ENCODE measurements around the gene UQCRHL. TPM values are rescaled to one million over a fixed set of nuclear protein-coding genes. Genes with fewer than 3 reads are reported as not detected.

The UQCRHL gene
- total and polyA plus RNA-seq, 2 donors, result 4.0 to 9.0 TPM

- WGBS, result 91% methylated on average over 20 of the region's 20 CpGs
- H3K4me1 ChIP-seq (ENCODE audit: control insufficient read depth in 2 of 2, insufficient read depth in 2 of 2, low read length in 2 of 2), result no peaks in the 10 kb centered on the region
- no peak overlapping the region for H3K4me3 ChIP-seq (ENCODE audit: low read length in 2 of 2)
- no peaks in the 10 kb centered on the region for H3K36me3 ChIP-seq (ENCODE audit: control insufficient read depth in 2 of 2, insufficient read depth in 2 of 2, low read length in 1 of 2)
- no peak overlapping the region for H3K27ac ChIP-seq (ENCODE audit: low read depth in 1 of 2, low read length in 1 of 2)
- DNase-seq (ENCODE audit: low read depth in 6 of 9, low spot score in 9 of 9), result no peak
- peaks cover 0 to 1% of the 10 kb centered on the region in 2 donors for H3K9me3 ChIP-seq (ENCODE audit: control insufficient read depth in 2 of 2, insufficient read depth in 1 of 2, low read length in 1 of 2)
- peaks cover 10 to 30% of the 10 kb centered on the region in 2 donors for H3K27me3 ChIP-seq (ENCODE audit: control insufficient read depth in 2 of 2, insufficient read depth in 1 of 2, low read length in 1 of 2)
Observed at GRCh38 chr1:15765495-15766194, 41.8 kb downstream of the UQCRHL start.

DNA sequence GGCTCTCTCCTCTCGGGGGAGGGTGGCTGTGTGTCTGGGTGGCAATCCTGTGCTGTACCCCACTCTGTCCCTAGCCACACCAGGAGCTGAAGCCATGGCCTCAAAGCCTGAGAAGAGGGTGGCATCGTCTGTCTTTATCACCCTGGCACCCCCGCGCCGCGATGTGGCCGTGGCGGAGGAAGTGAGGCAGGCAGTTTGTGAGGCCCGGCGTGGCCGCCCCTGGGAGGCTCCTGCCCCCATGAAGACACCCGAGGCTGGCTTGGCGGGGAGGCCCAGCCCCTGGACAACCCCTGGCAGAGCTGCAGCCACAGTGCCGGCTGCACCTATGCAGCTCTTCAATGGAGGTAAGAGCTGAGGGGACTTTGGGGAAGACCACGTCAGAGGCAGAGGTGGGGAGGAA is 42.6 kb downstream of the UQCRHL start:
- Histone ChIP-seq H3K27ac (ENCODE audit: low read depth in 1 of 2, low read length in 1 of 2) (no peak overlapping the region), H3K36me3 (ENCODE audit: control insufficient read depth in 2 of 2, insufficient read depth in 2 of 2, low read length in 1 of 2) (no peaks in the 10 kb centered on the region), H3K4me1 (ENCODE audit: control insufficient read depth in 2 of 2, insufficient read depth in 2 of 2, low read length in 2 of 2) (no peaks in the 10 kb centered on the region), H3K27me3 (ENCODE audit: control insufficient read depth in 2 of 2, insufficient read depth in 1 of 2, low read length in 1 of 2) (peaks cover 15 to 38% of the 10 kb centered on the region in 2 donors), H3K9me3 (ENCODE audit: control insufficient read depth in 2 of 2, insufficient read depth in 1 of 2, low read length in 1 of 2) (peaks cover 0 to 2% of the 10 kb centered on the region in 2 donors), H3K4me3 (ENCODE audit: low read length in 2 of 2) (no peak overlapping the region)
- no peak for DNase-seq (ENCODE audit: low read depth in 6 of 9, low spot score in 9 of 9)
- 85% methylated on average over 15 of the region's 15 CpGs for WGBS

DNA sequence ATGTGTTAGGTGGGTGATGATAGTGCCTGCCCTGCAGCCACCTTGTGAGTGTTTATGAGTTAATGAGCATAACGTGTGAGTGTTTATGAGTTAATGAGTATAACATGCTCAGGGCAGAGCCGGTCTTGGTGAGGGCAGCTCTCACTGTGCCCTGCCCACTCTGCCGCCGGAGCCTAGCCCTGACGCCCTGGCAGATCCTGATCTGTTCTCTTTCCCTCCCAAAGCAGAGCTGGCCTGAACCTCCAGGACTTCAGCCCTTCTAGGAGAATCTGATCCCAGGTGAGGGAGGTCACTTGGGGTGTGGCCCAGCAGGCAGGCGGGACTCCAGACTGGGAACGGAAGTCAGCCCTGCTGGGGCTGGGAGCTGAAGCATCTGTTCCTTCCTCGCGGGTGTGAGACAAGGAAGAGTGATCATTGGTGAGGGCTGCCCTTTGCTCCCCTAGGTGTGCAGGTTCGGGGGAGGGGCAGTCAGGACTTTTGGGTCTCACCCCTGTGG is 43.1 kb downstream of the UQCRHL start:
- Histone ChIP-seq H3K4me3 (ENCODE audit: low read length in 2 of 2) (no peak overlapping the region), H3K27me3 (ENCODE audit: control insufficient read depth in 2 of 2, insufficient read depth in 1 of 2, low read length in 1 of 2) (peaks cover 21 to 43% of the 10 kb centered on the region in 2 donors), H3K4me1 (ENCODE audit: control insufficient read depth in 2 of 2, insufficient read depth in 2 of 2, low read length in 2 of 2) (peaks cover 0 to 3% of the 10 kb centered on the region in 2 donors), H3K9me3 (ENCODE audit: control insufficient read depth in 2 of 2, insufficient read depth in 1 of 2, low read length in 1 of 2) (peaks cover 0 to 2% of the 10 kb centered on the region in 2 donors), H3K36me3 (ENCODE audit: control insufficient read depth in 2 of 2, insufficient read depth in 2 of 2, low read length in 1 of 2) (no peaks in the 10 kb centered on the region), H3K27ac (ENCODE audit: low read depth in 1 of 2, low read length in 1 of 2) (no peak overlapping the region)
- WGBS, result 86% methylated on average over 10 of the region's 10 CpGs
- DNase-seq (ENCODE audit: low read depth in 6 of 9, low spot score in 9 of 9), result no peak

DNA sequence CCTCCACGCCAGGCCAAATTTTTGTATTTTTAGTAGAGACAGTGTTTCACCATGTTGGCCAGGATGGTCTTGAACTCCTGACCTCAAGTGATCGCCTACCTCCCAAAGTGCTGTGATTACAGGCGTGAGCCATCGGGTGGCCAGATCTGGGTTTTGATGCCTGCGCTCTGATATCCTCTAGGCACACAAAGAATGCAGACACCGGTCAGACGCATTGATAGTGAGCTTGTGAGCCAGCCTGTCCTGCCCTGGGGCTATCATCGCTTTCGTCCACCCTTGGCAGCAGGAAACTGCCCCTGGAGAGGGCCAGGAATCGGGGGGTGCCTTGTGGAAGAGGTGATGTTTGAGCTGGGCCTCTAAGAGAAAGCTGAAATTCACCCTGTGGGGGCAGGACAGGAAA is 44.9 kb downstream of the UQCRHL start:
- DNase-seq (ENCODE audit: low read depth in 6 of 9, low spot score in 9 of 9), result no peak
- Histone ChIP-seq H3K4me1 (ENCODE audit: control insufficient read depth in 2 of 2, insufficient read depth in 2 of 2, low read length in 2 of 2) (peaks cover 3 to 5% of the 10 kb centered on the region in 2 donors), H3K27ac (ENCODE audit: low read depth in 1 of 2, low read length in 1 of 2) (no peak overlapping the region), H3K4me3 (ENCODE audit: low read length in 2 of 2) (no peak overlapping the region), H3K9me3 (ENCODE audit: control insufficient read depth in 2 of 2, insufficient read depth in 1 of 2, low read length in 1 of 2) (peaks cover 0 to 2% of the 10 kb centered on the region in 2 donors), H3K27me3 (ENCODE audit: control insufficient read depth in 2 of 2, insufficient read depth in 1 of 2, low read length in 1 of 2) (peaks cover 37 to 59% of the 10 kb centered on the region in 2 donors), H3K36me3 (ENCODE audit: control insufficient read depth in 2 of 2, insufficient read depth in 2 of 2, low read length in 1 of 2) (no peaks in the 10 kb centered on the region)
- 79% methylated on average over 10 of the region's 10 CpGs for WGBS

- H3K4me3 ChIP-seq (ENCODE audit: low read length in 2 of 2), result no peak overlapping the region
- DNase-seq (ENCODE audit: low read depth in 6 of 9, low spot score in 9 of 9), result no peak
- H3K27ac ChIP-seq (ENCODE audit: low read depth in 1 of 2, low read length in 1 of 2), result no peak overlapping the region
- peaks cover 4 to 8% of the 10 kb centered on the region in 2 donors for H3K4me1 ChIP-seq (ENCODE audit: control insufficient read depth in 2 of 2, insufficient read depth in 2 of 2, low read length in 2 of 2)
- peaks cover 43 to 69% of the 10 kb centered on the region in 2 donors for H3K27me3 ChIP-seq (ENCODE audit: control insufficient read depth in 2 of 2, insufficient read depth in 1 of 2, low read length in 1 of 2)
- 73% methylated on average over 8 of the region's 8 CpGs for WGBS
- H3K9me3 ChIP-seq (ENCODE audit: control insufficient read depth in 2 of 2, insufficient read depth in 1 of 2, low read length in 1 of 2), result peaks cover 0 to 2% of the 10 kb centered on the region in 2 donors
- no peaks in the 10 kb centered on the region for H3K36me3 ChIP-seq (ENCODE audit: control insufficient read depth in 2 of 2, insufficient read depth in 2 of 2, low read length in 1 of 2)
Observed at GRCh38 chr1:15761366-15762128, 45.9 kb downstream of the UQCRHL start.

- peaks cover 8 to 13% of the 10 kb centered on the region in 2 donors for H3K4me1 ChIP-seq (ENCODE audit: control insufficient read depth in 2 of 2, insufficient read depth in 2 of 2, low read length in 2 of 2)
- no peak overlapping the region for H3K27ac ChIP-seq (ENCODE audit: low read depth in 1 of 2, low read length in 1 of 2)
Observed at GRCh38 chr1:15760520-15761211, 46.8 kb downstream of the UQCRHL start.

GRCh38 chr1:15758953-15759661 is 48.3 kb downstream of the UQCRHL start:
- Histone ChIP-seq H3K36me3 (ENCODE audit: control insufficient read depth in 2 of 2, insufficient read depth in 2 of 2, low read length in 1 of 2) (no peaks in the 10 kb centered on the region), H3K27ac (ENCODE audit: low read depth in 1 of 2, low read length in 1 of 2) (no peak overlapping the region), H3K4me1 (ENCODE audit: control insufficient read depth in 2 of 2, insufficient read depth in 2 of 2, low read length in 2 of 2) (peaks cover 8 to 13% of the 10 kb centered on the region in 2 donors), H3K4me3 (ENCODE audit: low read length in 2 of 2) (peak overlapping the region in 1 of 2 donors; percentile 47), H3K9me3 (ENCODE audit: control insufficient read depth in 2 of 2, insufficient read depth in 1 of 2, low read length in 1 of 2) (peaks cover 0 to 2% of the 10 kb centered on the region in 2 donors), H3K27me3 (ENCODE audit: control insufficient read depth in 2 of 2, insufficient read depth in 1 of 2, low read length in 1 of 2) (peaks cover 48 to 77% of the 10 kb centered on the region in 2 donors)
- DNase-seq (ENCODE audit: low read depth in 6 of 9, low spot score in 9 of 9), result no peak
- 4% methylated on average over 58 of the region's 58 CpGs for WGBS

More at GRCh38 chr1:15760520-15761211, 46.8 kb downstream of the UQCRHL start:
- WGBS, result 60% methylated on average over 12 of the region's 12 CpGs
- Histone ChIP-seq H3K27me3 (ENCODE audit: control insufficient read depth in 2 of 2, insufficient read depth in 1 of 2, low read length in 1 of 2) (peaks cover 48 to 78% of the 10 kb centered on the region in 2 donors), H3K4me3 (ENCODE audit: low read length in 2 of 2) (no peak overlapping the region), H3K36me3 (ENCODE audit: control insufficient read depth in 2 of 2, insufficient read depth in 2 of 2, low read length in 1 of 2) (no peaks in the 10 kb centered on the region), H3K9me3 (ENCODE audit: control insufficient read depth in 2 of 2, insufficient read depth in 1 of 2, low read length in 1 of 2) (peaks cover 0 to 2% of the 10 kb centered on the region in 2 donors)
- no peak for DNase-seq (ENCODE audit: low read depth in 6 of 9, low spot score in 9 of 9)

DNA sequence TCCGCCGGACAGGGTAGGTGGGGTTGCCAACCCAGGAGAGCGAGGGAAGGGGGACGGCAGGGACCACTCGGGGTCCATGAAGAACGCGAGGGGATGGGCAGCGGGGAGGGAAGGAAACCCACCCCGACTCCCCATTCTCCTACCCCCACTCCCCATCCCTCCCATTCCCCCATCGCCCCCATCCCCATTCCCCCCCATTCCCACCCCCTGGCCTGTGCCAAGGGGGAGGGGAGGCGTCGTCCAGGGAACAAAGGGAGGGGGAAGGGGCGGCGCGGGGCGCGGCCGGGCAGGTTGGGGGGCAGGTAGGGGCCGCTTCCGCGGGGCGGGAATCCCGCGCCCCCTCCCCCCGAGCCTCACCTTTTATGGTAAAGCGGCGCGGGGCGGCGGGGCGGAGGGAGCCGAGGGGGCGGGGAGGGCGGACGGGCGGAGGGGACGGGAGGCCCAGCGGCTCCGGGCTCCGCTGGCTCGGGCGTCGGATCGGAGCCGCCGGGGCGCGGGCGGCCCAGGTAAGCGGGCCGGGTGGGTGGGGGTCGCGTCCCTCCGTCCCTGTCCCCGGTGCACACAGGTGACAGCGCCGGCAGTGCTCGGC is 49.0 kb downstream of the UQCRHL start, which contains the start of gene FBLIM1:
Gene FBLIM1 (plus strand): TSS at position 453 of the 589 bp plus-strand sequence. CDS start 6,189 bp downstream, outside the sequence.
- no peak within 1 kb of the TSS for H3K27ac ChIP-seq (ENCODE audit: low read depth in 1 of 2, low read length in 1 of 2)
- H3K4me3 ChIP-seq (ENCODE audit: low read length in 2 of 2), result peak within 1 kb of the TSS in 1 of 2 donors; percentile 47
- no peak for DNase-seq (ENCODE audit: low read depth in 6 of 9, low spot score in 9 of 9)
- no peaks in the 10 kb centered on the region for H3K36me3 ChIP-seq (ENCODE audit: control insufficient read depth in 2 of 2, insufficient read depth in 2 of 2, low read length in 1 of 2)
- WGBS, result 3% methylated on average over 57 of the region's 58 CpGs
- peaks cover 0 to 2% of the 10 kb centered on the region in 2 donors for H3K9me3 ChIP-seq (ENCODE audit: control insufficient read depth in 2 of 2, insufficient read depth in 1 of 2, low read length in 1 of 2)
- peaks cover 8 to 13% of the 10 kb centered on the region in 2 donors for H3K4me1 ChIP-seq (ENCODE audit: control insufficient read depth in 2 of 2, insufficient read depth in 2 of 2, low read length in 2 of 2)
- peaks cover 48 to 81% of the 10 kb centered on the region in 2 donors for H3K27me3 ChIP-seq (ENCODE audit: control insufficient read depth in 2 of 2, insufficient read depth in 1 of 2, low read length in 1 of 2)

All from thymus (tissue), 11 donors.